Measurements from ENCODE around the gene ST3GAL4. TPM values are rescaled to one million over a fixed set of nuclear protein-coding genes. Genes with fewer than 3 reads are reported as not detected.

The ST3GAL4 gene
- total RNA-seq, 1 donor from 2014 or later: 72.4 TPM

DNA sequence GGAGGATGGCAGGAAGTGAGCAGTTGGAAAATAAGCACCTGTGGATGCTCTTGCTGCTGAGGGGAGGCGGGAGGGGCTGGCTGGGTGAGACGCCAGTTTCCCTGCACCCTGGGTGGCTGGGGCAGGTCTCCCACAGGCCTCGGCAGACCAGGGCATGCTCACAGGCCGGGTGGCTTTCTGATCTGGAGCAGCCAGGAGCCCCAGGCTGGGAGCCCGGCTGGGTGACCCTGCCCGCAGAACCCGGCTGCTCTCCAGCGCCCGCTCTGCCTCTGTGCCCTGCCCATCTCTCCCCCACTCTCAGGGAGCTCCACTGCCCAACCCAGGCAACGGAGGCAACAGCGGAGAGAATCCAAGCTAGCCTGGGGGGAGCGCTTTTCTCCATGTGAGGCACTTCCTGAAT is 27.0 kb upstream of the ST3GAL4 start:
- ATAC-seq (peak; percentile 4), DNase-seq (ENCODE audit: low spot score) (no peak)
- intact Hi-C loops (cut with DNase I): no loop called here

DNA sequence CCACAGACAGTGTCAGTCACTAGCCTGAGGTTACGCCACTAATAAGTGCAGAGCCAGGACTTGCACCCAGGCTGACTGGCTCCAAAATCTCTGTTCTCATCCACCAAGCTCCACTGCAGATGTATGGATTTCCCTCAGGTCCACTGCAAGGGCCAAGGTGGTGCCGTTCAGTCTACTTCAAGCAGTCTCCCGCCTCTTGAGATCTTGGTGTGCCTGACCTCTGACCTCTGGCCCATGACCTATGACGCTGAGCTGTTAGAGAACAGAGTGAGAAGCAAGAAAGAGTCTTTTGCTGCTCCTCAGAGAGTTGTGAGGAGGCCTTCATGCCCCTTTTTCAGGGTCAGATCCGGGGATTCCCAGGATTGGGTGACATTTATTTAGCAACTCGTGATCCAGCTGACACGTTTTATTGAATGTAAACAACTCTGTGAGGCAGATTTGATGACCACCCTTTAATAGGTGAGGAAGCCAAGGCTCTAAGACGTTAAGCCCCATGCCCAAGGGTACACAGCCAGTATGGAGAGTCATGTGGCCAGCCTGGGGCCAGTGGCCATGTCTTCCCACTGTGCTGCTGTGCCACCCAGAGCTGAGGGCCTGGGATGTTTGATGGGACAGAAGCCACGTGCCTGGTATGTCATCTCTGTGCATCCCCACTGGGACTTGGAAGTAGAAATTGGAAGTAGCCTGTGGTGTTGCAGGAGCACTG is 26.4 kb upstream of the ST3GAL4 start:
- ATAC-seq (peak; percentile 23), DNase-seq (ENCODE audit: low spot score) (no peak)
- intact Hi-C loops (cut with DNase I): no loop called here

DNA sequence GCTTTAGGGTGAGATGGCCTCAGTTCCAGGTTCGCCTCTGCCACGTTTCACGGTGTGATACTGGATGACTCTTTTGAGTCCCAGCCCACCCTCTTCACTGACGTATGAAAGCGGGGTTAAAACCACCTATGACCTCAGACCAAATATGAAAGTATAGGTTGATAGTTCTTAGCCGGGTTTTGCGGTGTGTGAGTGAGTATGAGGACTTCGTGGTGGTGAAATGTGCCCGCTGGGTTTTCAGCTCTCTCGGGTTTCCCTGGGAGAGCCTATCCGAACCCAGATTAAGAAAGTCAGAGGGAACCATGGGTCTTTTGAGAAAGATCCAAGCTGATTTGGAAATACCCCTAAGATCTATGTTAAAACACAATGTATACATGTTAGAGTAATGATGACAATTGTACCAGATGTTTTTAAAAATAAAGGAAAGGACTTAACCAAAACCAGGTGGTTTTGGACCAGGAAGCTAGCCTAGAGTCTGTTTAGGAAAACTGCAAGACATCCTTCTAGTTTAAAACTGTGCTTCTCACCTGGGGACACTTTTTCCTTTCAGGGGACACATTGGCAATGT is 25.8 kb upstream of the ST3GAL4 start:
- ATAC-seq (no peak), DNase-seq (ENCODE audit: low spot score) (no peak)
- intact Hi-C loops (cut with DNase I): no loop called here

DNA sequence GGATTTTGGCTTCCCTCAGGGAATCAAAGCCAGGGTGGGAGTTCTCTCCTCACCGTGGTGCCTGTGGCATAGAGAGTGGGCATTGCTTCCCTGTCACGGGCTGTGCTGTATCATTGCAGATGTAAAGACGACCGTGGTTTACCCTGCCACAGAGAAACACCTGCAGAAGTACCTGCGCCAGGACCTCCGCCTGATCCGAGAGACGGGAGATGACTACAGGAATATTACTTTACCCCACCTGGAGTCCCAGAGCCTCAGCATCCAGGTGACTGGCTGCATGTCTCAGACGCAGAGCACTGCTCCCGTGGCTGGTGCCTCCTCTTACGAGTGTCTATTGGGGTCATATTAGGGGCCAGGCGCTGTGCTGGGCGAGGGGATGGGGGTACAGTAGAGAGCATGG is 24.2 kb upstream of the ST3GAL4 start:
- DNase-seq (ENCODE audit: low spot score): no peak

DNA sequence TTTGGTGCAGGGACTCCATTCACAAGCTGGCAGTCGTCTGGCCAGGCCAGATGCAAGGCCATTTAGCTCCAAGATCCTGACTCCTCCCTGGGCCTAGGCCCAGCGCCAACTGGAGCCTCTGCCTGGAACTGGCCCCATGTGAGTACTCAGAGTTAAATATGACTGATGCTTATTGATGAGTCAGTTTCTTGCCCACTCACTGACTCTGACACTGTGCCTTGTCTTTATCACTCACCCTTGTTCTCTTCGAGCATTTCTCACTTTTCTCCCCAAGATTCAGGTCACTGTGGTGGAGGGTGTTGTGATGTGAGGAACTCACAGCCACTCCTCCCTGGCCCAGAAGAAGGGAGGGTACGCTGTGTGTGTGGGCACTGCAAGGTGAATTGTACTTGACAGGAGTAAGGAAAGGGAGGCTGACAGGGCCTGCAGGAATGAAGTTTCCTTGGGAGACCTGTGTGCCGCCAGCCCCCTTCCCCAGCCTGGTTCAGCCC is 23.2 kb upstream of the ST3GAL4 start:
- intact Hi-C loops (cut with DNase I): no loop called here
- peak; percentile 80 for DNase-seq (ENCODE audit: low spot score)
- ATAC-seq: peak; percentile 69

More for the DNA sequence above, 24.2 kb upstream of the ST3GAL4 start:
- ATAC-seq: no peak
- intact Hi-C loops (cut with DNase I): no loop called here

DNA sequence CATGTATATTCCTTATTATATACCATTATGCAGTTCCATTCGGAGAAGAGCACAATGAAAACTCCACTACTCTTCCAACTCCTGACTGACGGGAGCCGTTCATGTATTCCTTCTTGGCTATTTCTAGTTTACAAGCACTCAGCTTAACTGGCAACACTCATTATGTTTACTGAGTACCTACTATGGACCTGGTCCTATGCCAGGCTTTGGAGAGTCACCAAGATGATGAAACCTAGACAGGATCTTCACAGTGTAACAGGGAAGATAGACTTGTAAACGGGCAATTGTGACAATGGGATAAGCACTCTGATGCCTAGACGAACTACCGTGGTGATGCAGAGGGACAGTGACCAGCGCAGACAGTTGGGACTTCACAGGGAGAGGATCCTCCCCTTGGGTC is 22.3 kb upstream of the ST3GAL4 start:
- intact Hi-C loops (cut with DNase I): no loop called here
- DNase-seq (ENCODE audit: low spot score): no peak
- no peak for ATAC-seq

DNA sequence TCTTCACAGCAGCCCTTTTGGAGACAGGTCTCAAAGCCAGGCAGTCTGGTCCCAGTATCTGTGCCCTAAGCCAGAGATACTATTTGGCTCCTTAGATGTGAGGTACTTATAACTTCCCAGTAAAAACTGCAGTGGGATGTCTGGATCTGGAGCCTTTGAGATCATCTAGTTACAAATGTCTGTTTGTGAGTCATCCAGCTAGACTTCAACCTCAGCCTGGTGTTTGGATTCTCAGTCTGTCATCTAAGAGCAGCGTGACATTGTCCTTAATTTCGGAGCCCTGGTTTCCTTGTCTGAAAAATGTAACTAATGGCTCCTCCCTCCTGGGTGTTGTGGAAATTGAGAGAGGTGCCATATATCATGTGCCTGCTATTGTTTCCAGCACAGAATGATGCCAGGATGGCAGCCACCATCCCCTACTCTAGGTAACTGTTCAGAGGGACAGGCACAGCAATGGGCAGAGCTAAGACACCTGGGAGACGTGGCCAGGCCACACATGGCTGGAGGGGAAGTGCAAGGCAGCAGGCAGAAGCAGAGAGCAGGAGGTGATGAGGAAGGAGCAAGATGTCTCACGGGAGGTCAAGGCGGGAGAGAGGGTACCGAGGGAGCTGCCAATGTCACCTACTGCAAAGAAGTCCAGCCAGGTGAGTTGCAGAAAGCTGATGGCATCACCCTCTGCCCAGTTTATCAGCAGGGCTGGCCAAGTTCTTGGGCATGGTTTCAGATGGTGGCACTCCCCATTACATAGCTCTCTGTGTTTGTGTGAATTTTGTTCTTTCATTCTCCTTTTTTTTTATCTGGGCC is 20.6 kb upstream of the ST3GAL4 start:
- DNase-seq (ENCODE audit: low spot score) (no peak), ATAC-seq (no peak)
- intact Hi-C loops (cut with DNase I): no loop called here

DNA sequence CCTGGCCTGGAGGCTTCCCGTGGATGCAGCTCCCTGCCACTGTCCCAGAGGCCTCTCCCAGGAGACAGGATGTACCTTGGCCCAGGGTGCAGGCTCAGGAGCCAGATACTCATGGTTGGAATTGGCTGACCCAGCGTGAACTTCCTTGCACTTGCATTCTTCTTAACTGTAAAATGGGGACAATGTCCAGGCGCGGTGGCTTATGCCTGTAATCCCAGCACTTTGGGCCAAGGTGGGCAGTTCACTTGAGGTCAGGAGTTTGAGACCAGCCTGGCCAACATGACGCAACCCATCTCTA is 20.1 kb upstream of the ST3GAL4 start:
- ATAC-seq (no peak), DNase-seq (ENCODE audit: low spot score) (no peak)
- intact Hi-C loops (cut with DNase I): no loop called here

DNA sequence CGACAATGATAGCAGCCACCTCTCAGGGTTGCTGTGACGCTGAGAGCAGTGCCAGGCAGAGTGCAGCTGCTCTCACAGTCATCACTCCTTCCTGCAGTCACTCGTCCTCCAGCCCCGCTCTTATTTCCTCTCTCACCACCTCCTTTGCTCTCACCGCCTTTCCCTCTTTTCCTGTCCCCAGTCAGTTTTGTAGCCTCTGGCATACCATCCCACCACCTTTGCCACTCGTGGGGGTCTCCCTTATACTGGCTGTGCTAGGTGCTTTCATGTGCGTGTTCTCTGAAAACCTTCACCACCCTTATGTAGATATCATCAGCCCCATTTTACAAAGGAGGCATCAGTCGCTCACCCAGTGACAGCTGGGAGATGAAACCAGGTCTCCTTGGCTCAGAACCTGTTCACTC is 19.3 kb upstream of the ST3GAL4 start:
- ATAC-seq (no peak), DNase-seq (ENCODE audit: low spot score) (no peak)
- intact Hi-C loops (cut with DNase I): no loop called here

DNA sequence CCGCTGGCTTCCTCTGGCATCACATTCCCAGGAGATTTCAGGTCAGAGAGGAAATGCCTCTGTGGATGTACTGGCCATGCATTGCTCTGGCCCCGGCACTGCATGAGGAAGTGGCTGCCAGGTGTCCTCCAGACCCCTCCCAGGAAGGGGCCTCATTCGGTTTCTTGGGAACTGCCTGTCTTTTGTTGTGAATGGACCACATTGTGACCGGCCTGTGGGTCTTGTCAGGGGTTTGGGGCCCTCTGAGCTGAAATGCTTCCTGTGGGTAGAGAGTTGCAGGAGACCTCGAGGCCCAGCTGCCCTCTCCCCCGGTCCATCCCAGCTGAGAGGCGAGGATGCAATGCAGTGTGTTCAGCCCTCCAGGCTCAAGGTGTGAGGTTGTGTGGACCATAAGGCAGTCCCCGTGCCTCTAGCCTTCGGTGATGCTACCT is 18.8 kb upstream of the ST3GAL4 start:
- ATAC-seq (no peak), DNase-seq (ENCODE audit: low spot score) (no peak)
- intact Hi-C loops (cut with DNase I): no loop called here

DNA sequence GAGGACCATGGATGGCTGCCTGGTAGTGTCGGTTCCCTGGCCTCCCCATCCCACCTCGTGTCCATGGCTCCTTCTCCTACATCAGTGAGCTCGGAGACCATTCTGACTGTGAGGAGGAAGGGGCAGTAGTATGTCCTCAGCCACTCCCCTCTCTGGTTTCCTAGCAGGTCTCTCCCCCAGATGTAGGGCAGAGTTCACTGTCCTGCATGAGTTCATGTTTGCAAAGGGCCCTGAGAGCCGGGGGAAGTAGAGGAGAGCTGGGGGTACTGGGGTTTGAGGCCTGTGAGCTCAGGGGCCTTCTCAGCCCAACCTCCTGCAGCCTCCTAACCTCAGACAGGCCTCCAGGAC is 18.4 kb upstream of the ST3GAL4 start:
- intact Hi-C loops (cut with DNase I): no loop called here
- DNase-seq (ENCODE audit: low spot score) (no peak), ATAC-seq (no peak)

DNA sequence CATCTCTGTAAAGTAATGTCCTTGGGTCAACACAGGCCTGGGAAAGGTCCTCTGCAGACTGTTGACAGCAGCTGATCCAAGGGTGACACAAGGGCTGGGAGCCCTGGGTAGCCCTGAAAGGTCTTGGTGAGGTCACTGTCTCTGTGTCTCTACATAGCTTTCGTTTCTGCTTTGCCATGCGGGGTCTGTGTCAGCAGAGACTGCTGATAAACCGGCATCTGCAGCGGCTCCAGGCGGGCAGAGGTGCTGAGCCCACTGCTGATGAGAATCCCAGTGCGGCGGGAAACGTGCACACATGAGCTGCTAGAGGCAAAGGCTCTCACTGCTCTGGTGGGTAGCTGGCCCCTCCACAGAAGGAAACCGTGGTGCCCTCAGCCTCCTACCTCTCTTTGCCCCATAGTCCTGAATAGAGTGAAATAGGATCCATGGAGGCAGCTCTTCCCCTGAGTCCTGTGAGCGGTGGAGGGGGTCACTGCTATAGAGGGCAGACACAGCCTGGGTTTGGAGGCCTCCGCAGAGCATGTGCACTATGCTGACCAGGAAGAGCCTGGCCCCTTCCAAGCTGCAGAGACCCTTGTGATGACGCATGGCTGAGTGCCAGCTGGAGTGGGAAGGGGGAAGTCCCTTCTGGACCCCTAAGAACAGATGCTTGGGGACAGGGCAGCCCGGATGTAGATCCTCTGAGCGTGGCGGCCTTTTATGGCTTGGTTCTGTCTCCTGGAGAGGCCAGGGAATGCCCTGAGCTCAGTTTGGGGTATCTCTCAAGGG is 17.8 kb upstream of the ST3GAL4 start:
- intact Hi-C loops (cut with DNase I): no loop called here
- DNase-seq (ENCODE audit: low spot score) (no peak), ATAC-seq (no peak)

DNA sequence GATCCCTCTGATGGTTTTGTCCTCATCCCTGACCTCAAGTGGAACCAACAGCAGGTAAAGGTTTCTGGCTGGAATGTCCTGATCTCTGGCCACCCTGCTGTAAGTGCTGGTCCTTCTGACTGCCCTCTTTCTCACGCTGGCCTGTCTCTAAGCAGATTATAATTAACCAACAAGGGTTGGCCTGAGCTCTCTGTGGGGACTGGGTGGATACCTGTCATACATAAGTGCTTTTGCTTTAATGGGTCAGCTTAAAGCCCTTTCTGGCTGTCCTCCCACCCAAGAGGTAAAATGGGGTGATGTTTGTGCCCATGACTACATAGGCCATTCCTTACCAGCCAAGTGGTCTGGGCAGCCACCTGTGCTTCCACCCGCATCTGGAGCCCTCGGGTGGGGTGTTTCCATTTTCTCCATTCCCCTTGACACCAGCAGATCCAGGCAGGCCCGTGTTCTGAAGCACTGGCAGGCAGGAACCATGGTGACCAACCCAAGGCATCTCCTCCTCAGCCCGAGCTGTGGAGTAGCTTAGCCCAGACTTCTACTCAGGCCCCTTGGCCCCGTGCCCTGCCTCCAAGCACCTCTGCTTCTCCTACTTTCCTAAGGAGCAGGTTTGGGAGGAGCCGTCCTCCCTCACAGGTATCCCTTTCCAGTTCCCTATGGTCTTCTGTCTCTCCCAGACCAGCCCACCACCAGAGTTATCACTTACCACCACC is 17.0 kb upstream of the ST3GAL4 start:
- intact Hi-C loops (cut with DNase I): no loop called here
- ATAC-seq: no peak

DNA sequence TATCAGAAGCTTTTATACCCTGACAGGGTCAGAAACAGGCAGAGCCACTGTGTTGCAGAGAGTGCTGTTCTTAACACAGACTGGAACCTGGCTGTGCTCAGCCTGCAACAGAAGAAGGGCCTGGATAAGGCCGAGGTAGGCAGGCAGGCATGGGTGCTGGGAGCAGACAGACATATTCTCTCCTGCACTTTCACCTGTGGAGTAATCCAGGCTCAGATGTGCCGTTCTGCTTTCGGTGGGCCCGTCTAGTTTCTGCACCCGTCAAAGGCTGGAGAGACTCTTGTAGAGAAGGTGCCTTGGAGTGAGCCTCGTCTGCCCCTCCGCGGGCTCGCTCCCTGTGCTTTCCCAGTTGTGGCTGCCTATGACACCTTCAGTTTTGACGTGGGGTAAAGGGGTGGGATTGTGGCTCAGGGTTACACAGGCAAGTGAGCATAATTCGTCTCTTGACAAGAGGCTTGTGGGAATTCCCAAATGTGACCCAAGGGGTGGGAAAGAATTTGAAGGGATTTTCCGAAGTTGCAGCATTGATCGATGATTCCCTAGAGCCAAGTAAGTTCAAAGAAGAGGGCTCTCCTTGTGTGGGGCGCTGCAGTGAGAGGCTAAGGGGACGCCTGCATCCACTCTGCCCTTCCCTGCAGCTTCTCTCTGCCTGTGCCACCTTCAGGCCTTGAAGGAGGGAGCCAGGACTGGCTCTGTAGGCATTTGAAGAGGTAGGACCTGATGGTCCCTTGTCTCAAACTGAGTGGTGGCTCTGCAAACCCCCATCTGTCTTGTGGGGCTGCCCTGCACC is 16.2 kb upstream of the ST3GAL4 start:
- ATAC-seq: peak; percentile 13
- intact Hi-C loops (cut with DNase I): no loop called here
- DNase-seq (ENCODE audit: low spot score): no peak

More for the DNA sequence above, 17.0 kb upstream of the ST3GAL4 start:
- no peak for DNase-seq (ENCODE audit: low spot score)

DNA sequence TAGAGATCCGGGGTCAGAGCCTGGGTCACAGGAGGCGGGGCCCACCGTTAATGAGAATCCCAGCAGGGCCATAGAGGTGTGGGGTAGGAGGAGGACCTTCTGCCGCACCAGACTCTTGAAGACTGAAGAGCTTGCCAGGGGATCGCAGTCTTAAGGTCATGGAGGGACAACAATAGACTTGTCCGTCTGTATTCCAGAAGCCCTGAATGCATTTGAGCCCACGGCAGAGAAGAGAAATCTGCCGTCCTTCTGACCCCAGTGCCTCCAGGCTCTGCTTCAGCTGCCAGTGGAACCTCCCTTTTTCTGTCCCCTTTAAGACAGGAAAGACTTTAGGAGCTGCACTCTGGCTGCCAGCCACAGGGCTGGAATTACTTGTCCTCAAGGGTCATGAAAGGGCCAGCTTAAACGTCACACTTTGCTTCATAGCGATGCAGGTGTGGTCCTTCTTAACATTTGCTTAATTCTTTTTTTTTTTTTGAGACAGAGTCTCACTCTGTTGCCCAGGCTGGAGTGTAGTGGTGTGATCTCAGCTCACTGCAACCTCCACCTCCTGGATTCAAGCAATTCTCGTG is 15.5 kb upstream of the ST3GAL4 start:
- DNase-seq (ENCODE audit: low spot score): peak; percentile 86
- ATAC-seq: peak; percentile 90
- intact Hi-C loops (cut with DNase I): no loop called here

DNA sequence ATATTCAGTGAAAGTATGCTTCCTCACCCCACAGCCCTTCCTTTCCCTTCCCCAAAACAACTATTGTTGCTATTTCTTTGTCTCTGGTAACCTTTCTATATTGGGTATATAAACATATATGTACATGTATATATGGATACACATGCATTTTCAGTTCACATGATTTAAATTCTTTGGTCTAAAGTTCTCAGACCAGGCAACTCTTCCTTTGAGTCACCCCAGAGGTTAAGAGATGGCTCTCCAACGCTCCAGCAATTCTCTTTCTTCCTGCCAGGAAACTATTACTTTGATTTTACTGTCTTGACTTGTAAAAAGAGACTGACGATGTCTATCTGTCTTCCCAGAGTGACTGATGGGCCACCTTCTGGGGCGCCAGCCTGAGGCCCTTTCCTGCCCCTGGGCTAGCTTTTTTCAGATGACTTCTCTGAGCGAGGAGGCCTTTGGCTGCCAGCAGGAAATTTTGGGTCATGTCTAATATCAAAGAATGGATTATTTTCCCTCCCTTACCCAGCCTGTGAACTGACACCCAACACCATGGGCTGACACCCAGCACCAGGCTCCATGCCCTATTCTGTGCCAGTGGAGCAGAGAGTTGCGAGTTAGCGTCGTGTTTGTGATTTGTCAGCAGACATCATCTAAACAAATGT is 14.4 kb upstream of the ST3GAL4 start:
- intact Hi-C loops (cut with DNase I): no loop called here
- no peak for DNase-seq (ENCODE audit: low spot score)

DNA sequence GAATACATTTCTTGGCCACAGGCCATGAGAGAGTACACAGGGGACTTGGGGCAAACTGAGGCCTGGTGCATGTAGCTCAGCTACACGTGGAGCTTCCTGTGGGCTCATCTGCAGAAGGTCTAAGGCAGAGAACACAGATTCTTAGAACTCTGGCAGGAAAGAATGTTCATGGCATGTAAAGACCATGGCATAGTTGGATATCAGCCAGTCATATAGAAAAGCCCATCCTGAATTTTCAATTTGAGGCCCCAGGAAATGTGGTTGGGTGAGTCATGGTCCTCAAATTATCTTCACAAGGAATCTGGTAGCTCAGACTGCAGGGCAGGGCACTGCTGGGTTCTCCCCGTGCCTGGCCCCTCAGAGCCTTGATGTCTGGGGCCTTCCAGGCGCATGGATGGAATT is 13.7 kb upstream of the ST3GAL4 start:
- no peak for DNase-seq (ENCODE audit: low spot score)
- no peak for ATAC-seq
- intact Hi-C loops (cut with DNase I): no loop called here

More for the DNA sequence above, 14.4 kb upstream of the ST3GAL4 start:
- no peak for ATAC-seq

Data from sciatic nerve (tissue), 2 donors.